Activated B cell treated with CpG ODN at 0.5 μM for 24 hours (primary cell): ENCODE measurements around the gene CREB3L2. TPM values are rescaled to one million over a fixed set of nuclear protein-coding genes. Genes with fewer than 3 reads are reported as not detected.
A peak's percentile ranks its signal among the peaks of the same experiment; 100 is the strongest.

ENCODE experiments used
- ATAC-seq: fragments of 200-7000 bp; cut with Tn5 transposase; one replicate; pipeline ENCODE4 v1.10.0; 2021; ENCODE audit warnings: low read depth, mild to moderate bottlenecking, moderate library complexity
- CTCF ChIA-PET: fragments of 350-600 bp; sonication (Branson Sonifier 250); formaldehyde crosslinking; loops from one replicate; lab custom pipeline; 2021; ENCODE audit warnings: antibody characterized with exemption; lab: Charles Lee
- POLR2A ChIA-PET: fragments of 350-600 bp; sonication (Branson Sonifier 250); formaldehyde crosslinking; loops from one replicate; lab custom pipeline; 2021; ENCODE audit warnings: antibody characterized with exemption; lab: Charles Lee
- DNase-seq: peaks from one replicate; pipeline ENCODE4 v3.0.0; 2022
- H3K27ac Mint-ChIP-seq: one replicate; pipeline ENCODE4 v1.8.0; 2020; ENCODE audit warnings: mixed read lengths
- H3K27me3 Mint-ChIP-seq: one replicate; pipeline ENCODE4 v1.8.0; 2021; ENCODE audit warnings: mixed read lengths
- H3K36me3 Mint-ChIP-seq: one replicate; pipeline ENCODE4 v1.8.0; 2021; ENCODE audit warnings: low read depth, mixed read lengths
- H3K4me1 Mint-ChIP-seq: one replicate; pipeline ENCODE4 v1.8.0; 2021; ENCODE audit warnings: mixed read lengths
- H3K4me3 Mint-ChIP-seq: one replicate; pipeline ENCODE4 v1.8.0; 2020; ENCODE audit warnings: mild to moderate bottlenecking, mixed read lengths
- H3K9me3 Mint-ChIP-seq: one replicate; pipeline ENCODE4 v1.8.0; 2020; ENCODE audit warnings: mixed read lengths
- CTCF ChIP-seq: fragments of 200-600 bp; IDR thresholded peaks from one replicate; pipeline ENCODE4 v1.8.0; 2022; ENCODE audit warnings: antibody characterized with exemption, mild to moderate bottlenecking
- intact Hi-C: fragments of 100-400 bp; cut with micrococcal nuclease; formaldehyde crosslinking; loops from one replicate; pipeline ENCODE4 v1.15.1; 2024
- total RNA-seq: library from RNA; stranded (reverse); gene quantifications from 2 replicates; pipeline ENCODE4 v1.2.3, GENCODE V29; 2022

The CREB3L2 gene
- total RNA-seq, 1 donor from 2014 or later: 21.7 TPM

- Mint-ChIP-seq H3K27ac (no peak overlapping the region), H3K4me3 (no peak overlapping the region), H3K4me1 (peaks cover 30% of the 10 kb centered on the region), H3K9me3 (no peaks in the 10 kb centered on the region), H3K36me3 (peaks cover 12% of the 10 kb centered on the region), H3K27me3 (no peaks in the 10 kb centered on the region)
- no peak for TF ChIP-seq CTCF
- intact Hi-C loops: no loop called here
- DNase-seq: no peak
- ChIA-PET CTCF (interaction anchor here (0.7 kb wide), 1 partner anchor 13 kb away, joined by 3 read pairs; no protein-coding TSS in a partner anchor), POLR2A (no interaction called here)
- peak; percentile 75 for ATAC-seq
These were observed 40.4 kb downstream of the CREB3L2 start for GRCh38 chr7:137961200-137962177.

- ATAC-seq: no peak
- intact Hi-C loops: no loop called here
- peaks cover 12% of the 10 kb centered on the region for H3K36me3 Mint-ChIP-seq
- no peak overlapping the region for H3K27ac Mint-ChIP-seq
- no peaks in the 10 kb centered on the region for H3K9me3 Mint-ChIP-seq
- no peak overlapping the region for H3K4me3 Mint-ChIP-seq
- no peaks in the 10 kb centered on the region for H3K27me3 Mint-ChIP-seq
- ChIA-PET CTCF (no interaction called here), POLR2A (no interaction called here)
- DNase-seq: no peak
- peaks cover 30% of the 10 kb centered on the region for H3K4me1 Mint-ChIP-seq
- no peak for TF ChIP-seq CTCF
These were observed 41.9 kb downstream of the CREB3L2 start for GRCh38 chr7:137960020-137960419.

- H3K4me1 Mint-ChIP-seq: peaks cover 30% of the 10 kb centered on the region
- no peaks in the 10 kb centered on the region for H3K27me3 Mint-ChIP-seq
- peaks cover 10% of the 10 kb centered on the region for H3K36me3 Mint-ChIP-seq
- no peak for TF ChIP-seq CTCF
- no peaks in the 10 kb centered on the region for H3K9me3 Mint-ChIP-seq
- ChIA-PET CTCF (interaction anchor here (1.5 kb wide), 1 partner anchor 43 kb away, joined by 3 read pairs; the partner anchor contains the start of gene CREB3L2), POLR2A (no interaction called here)
- ATAC-seq: peak; percentile 34
- DNase-seq: no peak
- intact Hi-C loops: loop anchor here (2.0 kb wide), 1 partner anchor 26 kb away; no protein-coding TSS in a partner anchor
- H3K4me3 Mint-ChIP-seq: no peak overlapping the region
- peak overlapping the region; percentile 2 for H3K27ac Mint-ChIP-seq
These were observed 43.1 kb downstream of the CREB3L2 start for GRCh38 chr7:137958470-137959431.

- H3K9me3 Mint-ChIP-seq: no peaks in the 10 kb centered on the region
- H3K36me3 Mint-ChIP-seq: peaks cover 10% of the 10 kb centered on the region
- no peaks in the 10 kb centered on the region for H3K27me3 Mint-ChIP-seq
- no peak for TF ChIP-seq CTCF
- ChIA-PET CTCF (interaction anchor here (1.5 kb wide), 1 partner anchor 44 kb away, joined by 3 read pairs; the partner anchor contains the start of gene CREB3L2), POLR2A (no interaction called here)
- H3K4me1 Mint-ChIP-seq: peaks cover 30% of the 10 kb centered on the region
- H3K4me3 Mint-ChIP-seq: no peak overlapping the region
- DNase-seq (no peak), ATAC-seq (no peak)
- intact Hi-C loops: loop anchor here (2.0 kb wide), 1 partner anchor 27 kb away; no protein-coding TSS in a partner anchor
- H3K27ac Mint-ChIP-seq: no peak overlapping the region
These were observed 44.0 kb downstream of the CREB3L2 start for GRCh38 chr7:137957887-137958286.
